GM19438 (cell line): Measurements from ENCODE around the gene TEAD4.

ENCODE experiments used
- ATAC-seq: cut with Tn5 transposase; IDR thresholded peaks from one replicate; pipeline ENCODE4 v1.9.1; 2021; ENCODE audit warnings: low read depth; ENCODE audit not compliant: unreplicated experiment

TEAD4 gene

DNA sequence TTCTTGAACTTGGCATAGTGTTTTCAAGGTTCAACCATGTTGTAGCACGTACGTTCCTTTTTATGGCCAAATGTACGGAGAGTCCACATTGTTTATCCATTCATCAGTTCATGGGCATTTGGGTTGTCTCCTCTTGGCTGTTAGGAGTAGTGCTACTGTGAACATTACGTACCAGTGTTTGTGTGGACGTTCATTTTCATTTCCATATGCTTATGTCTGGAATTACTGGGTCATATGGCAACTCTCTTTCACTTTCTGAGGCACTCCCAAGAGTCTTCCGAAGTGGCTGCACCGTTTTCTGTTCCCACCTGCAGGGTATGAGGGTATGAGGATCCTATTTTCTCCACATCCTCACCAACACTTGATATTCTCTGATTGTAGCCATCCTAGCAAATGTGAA, 68.9 kb downstream of the TEAD4 start:
- no peak for ATAC-seq

DNA sequence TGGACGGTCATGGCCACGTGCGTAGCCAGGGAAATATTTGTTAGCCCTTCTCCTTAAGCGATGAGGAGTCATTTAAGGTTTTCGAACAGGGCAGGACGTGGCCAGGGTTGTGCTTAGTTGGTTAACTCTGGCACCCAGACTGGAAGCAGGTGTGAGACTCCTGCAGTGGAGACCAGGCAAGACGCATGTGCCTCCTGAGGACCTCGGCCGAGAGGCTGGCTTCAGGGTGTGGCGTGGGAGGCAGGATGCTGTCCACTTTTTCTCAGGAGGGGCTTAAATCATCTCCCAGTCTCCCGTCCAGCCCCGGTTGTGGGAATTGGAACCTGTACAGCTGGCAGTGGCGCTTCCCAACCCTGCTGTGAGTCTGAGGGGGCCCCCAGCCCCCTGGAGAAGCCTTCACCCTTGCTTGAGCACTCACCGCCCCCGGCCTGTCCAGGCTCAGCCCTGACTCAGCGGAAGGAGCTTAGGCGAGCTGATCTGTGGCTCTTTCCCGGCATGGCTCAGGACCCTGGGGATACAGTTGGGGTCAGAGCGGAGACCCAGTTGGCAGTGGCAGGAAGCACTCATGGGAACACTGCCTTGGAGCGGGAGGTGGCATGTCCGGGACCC, 71.7 kb downstream of the TEAD4 start:
- no peak for ATAC-seq

- ATAC-seq: no peak
Observed at GRCh38 chr12:3032161-3032560, 73.0 kb downstream of the TEAD4 start.

DNA sequence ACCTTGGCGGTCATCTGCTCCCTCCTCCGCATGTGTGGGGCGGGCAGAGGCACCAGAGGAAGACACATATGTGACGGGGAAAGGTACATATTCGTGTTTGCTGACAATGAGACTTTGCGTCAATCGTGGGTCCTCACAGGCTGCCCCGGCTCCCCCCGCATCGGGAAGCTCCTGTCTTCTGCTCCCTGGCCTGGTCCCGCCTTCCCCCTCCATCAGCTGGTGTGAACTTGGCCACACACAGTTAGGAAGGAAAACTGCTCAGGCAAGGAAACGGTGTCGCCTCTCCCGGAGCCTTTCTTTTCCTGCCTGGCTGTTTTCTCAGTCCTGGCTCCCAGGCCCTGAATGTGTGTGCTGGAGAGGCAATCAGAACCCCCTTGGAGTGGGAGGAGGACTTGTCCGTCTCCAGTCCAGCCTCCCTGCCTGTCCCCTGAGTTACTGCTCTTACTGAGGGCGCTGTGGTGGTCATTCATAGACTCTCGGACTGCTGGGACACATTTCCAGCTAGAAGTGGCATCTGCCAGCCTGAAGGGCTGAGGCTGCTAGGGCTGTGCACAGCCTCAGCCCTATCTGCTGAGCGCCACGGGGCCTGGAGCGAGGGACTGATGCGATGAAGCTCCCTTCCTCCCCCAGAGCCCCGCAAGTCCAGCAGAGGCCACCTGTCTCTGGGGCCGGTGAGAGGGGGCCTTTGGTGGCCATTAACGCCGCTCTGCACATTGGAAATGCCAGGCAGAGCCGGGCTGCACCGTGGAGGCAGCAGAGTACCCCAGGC, 73.8 kb downstream of the TEAD4 start:
- no peak for ATAC-seq

DNA sequence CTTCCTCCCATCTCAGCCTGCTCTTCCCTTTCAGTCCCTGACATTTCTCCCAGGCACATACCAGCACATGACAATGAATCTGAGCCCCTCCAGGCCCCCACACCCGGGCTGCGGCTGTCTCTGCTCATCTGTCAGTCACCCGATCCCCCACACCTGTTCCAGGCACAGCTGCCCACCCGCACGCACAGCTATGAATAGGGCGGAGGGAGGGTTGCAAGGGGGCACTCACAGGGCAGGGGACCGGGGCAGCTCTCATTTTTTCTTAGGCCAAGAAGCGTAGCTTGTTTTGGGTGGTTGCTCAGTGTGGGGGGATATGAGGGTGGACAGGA, 74.3 kb downstream of the TEAD4 start:
- ATAC-seq: no peak

GRCh38 chr12:3034067-3034750, 75.0 kb downstream of the TEAD4 start:
- ATAC-seq: no peak

- no peak for ATAC-seq
Observed at GRCh38 chr12:3035171-3035570, 76.0 kb downstream of the TEAD4 start.

- ATAC-seq: no peak
Observed at GRCh38 chr12:3035815-3036702, 76.9 kb downstream of the TEAD4 start.

DNA sequence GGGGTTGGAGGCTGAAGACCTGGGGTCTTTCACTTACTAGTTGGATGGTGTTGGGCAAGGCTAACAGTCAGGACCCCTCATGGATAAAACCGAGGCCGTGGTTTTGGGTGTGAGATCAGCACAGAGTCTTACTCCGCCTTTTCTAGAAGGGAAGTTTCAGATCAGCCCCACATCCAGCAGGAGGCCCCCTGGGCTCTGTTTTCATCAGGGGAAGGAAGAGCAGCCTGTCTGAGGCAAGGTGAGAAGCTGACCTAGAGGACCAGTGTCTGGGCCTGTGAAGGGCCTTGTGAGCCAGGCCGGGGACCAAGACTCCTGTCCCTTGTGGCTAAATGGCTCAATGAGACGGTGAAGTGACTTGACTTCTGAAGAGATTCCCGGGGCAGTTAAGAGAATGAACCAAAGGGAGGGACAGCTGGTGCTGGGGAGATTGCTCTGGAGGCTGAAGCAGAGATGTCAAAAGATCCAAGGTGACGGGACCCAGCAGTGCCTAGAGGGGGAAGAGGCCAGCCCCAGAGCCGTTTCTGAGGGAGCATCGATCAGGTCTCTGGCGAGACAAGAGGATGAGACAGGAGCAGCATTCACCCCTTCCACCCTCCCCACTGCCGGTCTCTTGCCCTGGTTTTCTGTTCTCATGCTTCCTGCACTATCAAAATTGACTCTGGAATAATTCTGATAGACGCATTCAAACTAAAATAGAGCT, 77.9 kb downstream of the TEAD4 start:
- ATAC-seq: no peak

GRCh38 chr12:3038166-3038565, 79.0 kb downstream of the TEAD4 start:
- ATAC-seq: no peak

- no peak for ATAC-seq
Observed at GRCh38 chr12:3038926-3039510, 79.8 kb downstream of the TEAD4 start.

DNA sequence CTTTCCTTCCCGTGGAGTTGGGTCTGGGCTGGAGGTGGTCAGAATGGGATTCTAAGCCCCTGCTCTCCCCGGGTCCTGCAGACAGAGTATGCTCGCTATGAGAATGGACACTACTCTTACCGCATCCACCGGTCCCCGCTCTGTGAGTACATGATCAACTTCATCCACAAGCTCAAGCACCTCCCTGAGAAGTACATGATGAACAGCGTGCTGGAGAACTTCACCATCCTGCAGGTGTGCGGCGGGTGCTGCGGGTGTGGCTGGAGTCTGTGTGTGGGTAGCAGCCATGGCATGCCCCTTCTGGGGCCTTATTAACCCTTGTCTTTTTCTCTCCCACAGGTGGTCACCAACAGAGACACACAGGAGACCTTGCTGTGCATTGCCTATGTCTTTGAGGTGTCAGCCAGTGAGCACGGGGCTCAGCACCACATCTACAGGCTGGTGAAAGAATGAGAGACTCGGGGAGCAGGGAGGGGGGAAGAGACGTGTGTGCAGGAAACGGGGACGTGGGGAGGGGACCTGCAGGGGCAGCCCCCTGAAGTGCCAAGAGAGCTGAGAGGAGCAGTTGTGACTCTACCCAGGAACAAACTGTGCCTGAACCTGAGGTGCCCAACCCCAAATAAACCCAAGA, 80.9 kb downstream of the TEAD4 start:
- ATAC-seq: no peak

DNA sequence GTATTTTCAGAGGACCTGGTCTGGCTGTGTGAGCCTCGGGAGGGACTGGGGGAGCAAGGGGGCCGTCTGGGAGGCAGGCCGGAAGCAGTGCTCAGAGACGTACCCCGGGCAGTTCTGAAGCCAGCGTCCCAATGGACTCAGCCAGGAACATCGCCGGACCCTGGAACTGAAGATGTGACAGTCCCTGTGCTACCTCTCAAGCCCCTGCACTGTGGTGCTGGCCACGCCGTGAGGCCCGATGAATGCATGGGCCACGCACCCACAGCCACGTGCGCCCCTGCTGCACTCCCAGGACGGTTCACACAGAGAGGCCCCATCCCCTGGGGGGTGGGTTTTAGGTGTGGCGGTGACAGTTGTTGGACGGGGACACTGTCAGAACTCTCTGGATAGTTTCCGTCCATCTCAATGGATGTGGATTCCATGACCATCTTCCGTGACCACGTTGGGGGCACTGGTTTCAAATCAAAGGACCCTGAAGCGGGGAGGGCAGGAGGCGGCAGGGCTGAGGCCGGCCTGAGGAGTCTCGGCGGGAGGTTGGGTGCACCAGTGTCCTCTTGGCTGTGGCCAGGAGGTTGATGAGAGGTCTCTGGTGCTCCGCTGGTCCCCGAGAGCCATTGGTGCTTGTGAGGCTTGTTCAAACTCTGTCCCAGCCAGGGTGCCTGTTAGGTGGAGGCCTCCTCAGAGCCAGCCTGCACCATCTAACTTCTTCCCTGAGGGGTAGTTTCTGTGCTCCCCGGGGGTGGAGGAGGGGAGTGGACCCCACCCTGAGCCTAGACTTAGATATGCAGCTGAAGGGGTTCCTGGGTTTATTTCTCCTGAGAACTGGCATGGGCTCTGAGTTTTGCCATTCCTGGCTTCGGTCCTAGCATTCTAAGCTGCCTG, 81.7 kb downstream of the TEAD4 start:
- no peak for ATAC-seq

- no peak for ATAC-seq
Observed at GRCh38 chr12:3041558-3042164, 82.5 kb downstream of the TEAD4 start.

DNA sequence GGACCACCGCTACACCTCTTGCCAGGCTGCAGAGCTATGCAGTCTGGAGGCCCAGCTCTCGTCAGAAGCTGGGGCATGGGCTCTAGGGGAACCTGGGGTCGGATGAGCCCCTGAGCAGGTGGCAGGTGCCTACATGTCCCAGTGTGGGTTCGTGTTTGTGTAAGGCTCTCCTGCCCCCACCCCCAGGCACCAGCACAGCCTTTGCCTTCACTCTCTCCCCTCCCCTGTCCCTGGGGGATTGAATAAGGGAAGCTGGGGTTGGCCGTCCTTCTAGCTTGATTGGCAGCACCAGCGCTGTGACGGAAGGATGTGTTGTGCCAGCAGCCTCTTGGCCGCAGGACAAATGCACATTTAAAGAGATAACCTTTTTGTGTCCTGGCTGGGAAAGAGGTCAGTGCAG, 83.2 kb downstream of the TEAD4 start:
- no peak for ATAC-seq

GRCh38 chr12:3042826-3043225, 83.6 kb downstream of the TEAD4 start:
- no peak for ATAC-seq

DNA sequence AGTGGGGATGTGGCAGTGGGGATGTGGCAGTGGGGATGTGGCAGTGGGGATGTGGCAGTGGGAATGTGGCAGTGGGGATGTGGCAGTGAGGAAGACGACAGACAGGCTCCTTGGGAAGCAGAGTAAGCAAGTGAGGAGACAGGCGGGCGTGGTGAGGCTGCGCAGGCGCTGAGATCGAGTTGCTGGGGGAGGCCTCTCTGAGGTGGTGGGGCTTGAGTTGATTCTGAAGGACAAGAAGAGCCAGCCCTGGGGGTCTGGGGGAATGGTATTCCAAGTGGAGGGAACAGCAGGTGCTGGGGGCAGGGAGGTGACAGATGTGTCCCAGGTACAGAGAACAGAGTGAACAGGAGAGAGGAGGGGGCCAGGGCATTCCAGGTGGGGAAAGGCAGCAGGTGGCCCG, 84.2 kb downstream of the TEAD4 start:
- no peak for ATAC-seq

DNA sequence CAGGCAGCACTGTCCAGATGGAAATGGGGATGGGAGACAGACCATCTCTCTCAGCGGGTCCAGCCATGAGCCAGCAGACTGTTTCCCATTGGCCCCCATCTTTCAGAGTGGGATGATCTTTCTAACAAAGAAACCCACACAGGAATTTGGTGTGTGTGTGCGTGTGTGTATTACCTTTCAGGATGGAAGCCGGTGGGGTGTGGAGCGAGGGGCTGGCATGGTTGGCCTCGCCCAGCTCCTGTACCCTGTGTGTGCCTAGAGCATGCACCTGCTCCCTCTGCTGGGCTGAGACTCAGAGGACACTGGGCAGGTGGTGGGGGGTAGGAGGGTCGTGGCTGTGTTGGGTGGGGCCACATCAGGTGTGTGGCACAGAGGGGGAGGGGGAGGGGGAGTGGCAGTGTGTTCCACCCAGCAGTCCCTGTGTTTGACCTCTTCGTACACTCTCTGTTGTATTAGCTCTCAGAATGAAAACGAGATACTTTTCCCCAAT, 85.0 kb downstream of the TEAD4 start:
- no peak for ATAC-seq
